HG02840 (cell line): ENCODE measurements around the gene ANKUB1.

ENCODE experiments used
- ATAC-seq: cut with Tn5 transposase; IDR thresholded peaks from one replicate; pipeline ENCODE4 v1.9.1; 2021; ENCODE audit warnings: mild to moderate bottlenecking, moderate library complexity, moderate number of reproducible peaks; ENCODE audit not compliant: unreplicated experiment, low FRiP score

Gene ANKUB1

DNA sequence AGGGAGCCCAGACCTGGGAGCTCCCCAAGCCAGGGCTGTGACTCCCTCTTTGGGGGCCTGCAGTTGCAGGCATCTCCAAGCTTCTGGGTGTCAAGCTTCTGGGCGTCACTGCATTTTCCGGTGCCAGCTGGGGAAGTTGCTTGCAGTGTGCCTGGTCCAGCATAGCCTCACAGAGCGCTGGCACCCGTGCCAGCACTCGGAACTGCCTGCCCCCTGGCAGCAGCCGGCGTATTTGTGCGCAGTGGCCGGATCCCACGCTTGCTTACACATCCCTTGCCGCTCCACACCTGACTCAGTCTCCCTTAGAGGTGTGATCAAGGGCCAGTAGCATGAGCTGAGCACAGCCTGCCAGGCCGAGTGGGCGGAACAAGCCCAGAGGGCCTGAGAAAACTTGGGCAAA is 77.1 kb downstream of the ANKUB1 start:
- no peak for ATAC-seq

DNA sequence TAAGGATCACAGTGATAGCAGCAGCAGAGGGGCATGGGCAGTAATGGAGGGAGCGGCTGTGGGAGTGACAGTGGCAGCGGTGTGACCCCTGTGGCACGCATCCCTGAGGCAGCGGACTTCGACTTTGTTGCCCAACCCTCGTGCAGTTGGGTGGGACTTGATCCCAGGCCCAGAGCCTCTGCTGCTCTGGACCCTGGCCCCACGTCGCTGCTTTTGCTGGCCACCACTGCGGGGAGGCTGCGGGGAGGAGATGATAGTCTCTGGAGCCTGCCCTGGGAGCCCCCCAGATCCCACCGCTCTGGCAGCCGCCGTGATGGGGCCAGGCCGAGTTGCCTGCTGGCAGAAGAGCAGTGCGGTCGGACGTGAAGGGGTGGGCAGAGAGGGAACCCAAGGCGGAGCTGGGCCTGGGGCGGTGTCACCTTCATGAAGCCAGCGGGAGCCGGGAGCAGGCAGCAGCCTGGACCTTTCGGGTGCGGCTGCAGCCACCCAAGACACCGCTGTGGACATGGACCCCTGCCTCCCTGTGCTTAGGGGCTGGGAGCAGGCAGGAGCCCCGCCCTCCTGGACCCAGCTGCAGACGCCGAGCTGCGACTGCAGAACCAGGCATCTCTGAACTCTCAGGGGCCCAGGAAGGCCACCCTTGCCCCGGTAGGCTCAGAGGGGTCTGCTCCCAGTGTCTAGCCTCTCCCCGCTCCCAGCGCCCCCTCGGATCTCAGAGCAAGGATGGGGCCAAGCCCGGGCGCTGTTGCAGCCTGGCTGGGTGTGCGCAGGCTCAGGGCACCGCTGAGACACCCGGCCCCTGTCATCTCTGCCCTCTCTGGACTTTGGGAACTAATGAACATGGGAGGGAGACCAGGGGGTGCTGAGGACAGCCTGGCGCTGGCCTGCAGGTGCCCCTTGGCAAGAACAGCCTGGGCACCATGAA is 78.4 kb downstream of the ANKUB1 start:
- ATAC-seq: no peak
